IMR-90 (cell line): ENCODE results near the gene LILRA6. TPM values are rescaled to one million over a fixed set of nuclear protein-coding genes. Genes with fewer than 3 reads are reported as not detected.

Experiments
- ATAC-seq: fragments of 200-7000 bp; cut with Tn5 transposase; 2 replicates; pipeline ENCODE4 v1.9.1; 2020; ENCODE audit warnings: low read depth, mild to moderate bottlenecking, moderate library complexity
- BruUV-seq: library from RNA; stranded (reverse); fragments of 400-500 nt; replicated peaks from 2 replicates; lab custom pipeline; 2021; lab: Mats Ljungman, UMichigan
- CTCF ChIA-PET: fragments of 300-600 bp; formaldehyde crosslinking; extraction: SDS; loops from one replicate; lab custom pipeline; 2021; ENCODE audit warnings: antibody characterized with exemption; lab: Yijun Ruan, JAX
- POLR2A ChIA-PET: fragments of 300-600 bp; sonication (Branson Sonifier 250); formaldehyde crosslinking; loops from one replicate; lab custom pipeline; 2022; ENCODE audit warnings: antibody characterized with exemption; ENCODE audit not compliant: unreplicated experiment; lab: Charles Lee
- DNase-seq: peaks from one replicate; pipeline ENCODE4 v3.0.0; 2013
- H2AFZ ChIP-seq: replicated peaks from 2 replicates; pipeline ENCODE3; 2013; ENCODE audit warnings: low read length, mild to moderate bottlenecking; ENCODE audit not compliant: poor library complexity
- H2AK5ac ChIP-seq: 2 replicates; pipeline ENCODE4 v1.6.1; 2013; ENCODE audit warnings: low read depth, low read length, inconsistent platforms
- H2AK9ac ChIP-seq: replicated peaks from 2 replicates; pipeline ENCODE3; 2013; ENCODE audit warnings: mild to moderate bottlenecking, low read depth, low read length, moderate library complexity; ENCODE audit not compliant: poor library complexity
- H2BK120ac ChIP-seq: 2 replicates; pipeline ENCODE4 v1.6.1; 2013; ENCODE audit warnings: low read depth, low read length, inconsistent platforms
- H2BK15ac ChIP-seq: 3 replicates; pipeline ENCODE4 v1.6.1; 2013; ENCODE audit warnings: low read depth, low read length, inconsistent platforms
- H2BK20ac ChIP-seq: 2 replicates; pipeline ENCODE4 v1.6.1; 2013; ENCODE audit warnings: low read depth, mild to moderate bottlenecking, inconsistent platforms, low read length, moderate library complexity
- H2BK5ac ChIP-seq: 2 replicates; pipeline ENCODE4 v1.6.1; 2013; ENCODE audit warnings: mild to moderate bottlenecking, low read depth, low read length, inconsistent platforms; ENCODE audit not compliant: poor library complexity, severe bottlenecking
- H3K14ac ChIP-seq: replicated peaks from 2 replicates; pipeline ENCODE4 v1.6.1; 2013; ENCODE audit warnings: low read depth, low read length, inconsistent platforms
- H3K18ac ChIP-seq: 2 replicates; pipeline ENCODE4 v1.6.1; 2013; ENCODE audit warnings: low read depth, low read length, control low read depth
- H3K23ac ChIP-seq: 2 replicates; pipeline ENCODE4 v1.6.1; 2013; ENCODE audit warnings: low read depth, low read length, inconsistent platforms
- H3K27ac ChIP-seq: 2 replicates; pipeline ENCODE4 v1.5.1; 2013; ENCODE audit warnings: mild to moderate bottlenecking, control low read depth, low read length; ENCODE audit not compliant: insufficient read depth
- H3K27me3 ChIP-seq: 2 replicates; pipeline ENCODE4 v1.6.1; 2013; ENCODE audit warnings: low read length; ENCODE audit not compliant: control insufficient read depth, insufficient read depth
- H3K36me3 ChIP-seq: 2 replicates; pipeline ENCODE4 v1.6.1; 2013; ENCODE audit warnings: low read length, mixed read lengths; ENCODE audit not compliant: control insufficient read depth, insufficient read depth
- H3K4ac ChIP-seq: 2 replicates; pipeline ENCODE4 v1.6.1; 2013; ENCODE audit warnings: low read depth, low read length, inconsistent platforms
- H3K4me1 ChIP-seq: 2 replicates; pipeline ENCODE4 v1.6.1; 2013; ENCODE audit warnings: low read length, mixed read lengths; ENCODE audit not compliant: control insufficient read depth, insufficient read depth
- H3K4me2 ChIP-seq: 2 replicates; pipeline ENCODE4 v1.6.1; 2013; ENCODE audit warnings: low read depth, mild to moderate bottlenecking, control low read depth, low read length, moderate library complexity
- H3K4me3 ChIP-seq: 2 replicates; pipeline ENCODE4 v1.5.1; 2013; ENCODE audit warnings: low read depth, mild to moderate bottlenecking, control low read depth, low read length, moderate library complexity; ENCODE audit not compliant: insufficient read depth
- H3K56ac ChIP-seq: 2 replicates; pipeline ENCODE4 v1.6.1; 2013; ENCODE audit warnings: low read length, inconsistent platforms; ENCODE audit not compliant: insufficient read depth; ENCODE audit errors: extremely low read depth
- H3K79me1 ChIP-seq, 2 experiments: 2 replicates each; pipeline ENCODE4 v1.6.1; 2013; ENCODE audit warnings: low read length in 2 of 2, inconsistent platforms in 1 of 2, low read depth in 1 of 2
- H3K9ac ChIP-seq: 2 replicates; pipeline ENCODE4 v1.6.1; 2013; ENCODE audit warnings: low read depth, low read length, control low read depth
- H3K9me1 ChIP-seq: 2 replicates; pipeline ENCODE4 v1.6.1; 2013; ENCODE audit warnings: low read length, inconsistent platforms; ENCODE audit not compliant: insufficient read depth
- H3K9me3 ChIP-seq: 2 replicates; pipeline ENCODE4 v1.6.1; 2013; ENCODE audit warnings: low read length; ENCODE audit not compliant: control insufficient read depth, insufficient read depth
- H4K20me1 ChIP-seq: 2 replicates; pipeline ENCODE4 v1.6.1; 2013; ENCODE audit warnings: low read length, inconsistent platforms; ENCODE audit not compliant: insufficient read depth
- H4K5ac ChIP-seq: 2 replicates; pipeline ENCODE4 v1.6.1; 2013; ENCODE audit warnings: mild to moderate bottlenecking, low read depth, low read length, control low read depth
- H4K8ac ChIP-seq, 2 experiments: 2 replicates each; pipeline ENCODE4 v1.6.1; 2013; ENCODE audit warnings: low read depth in 2 of 2, low read length in 2 of 2, control low read depth in 1 of 2, inconsistent platforms in 1 of 2
- H4K91ac ChIP-seq: 2 replicates; pipeline ENCODE4 v1.6.1; 2013; ENCODE audit warnings: low read depth, low read length, inconsistent platforms; ENCODE audit not compliant: insufficient read depth
- BHLHE40 ChIP-seq: fragments of 150-350 bp; IDR thresholded peaks from 2 replicates; pipeline ENCODE4 v1.6.1; 2016; ENCODE audit warnings: mild to moderate bottlenecking, low read depth, low read length
- CEBPB ChIP-seq: IDR thresholded peaks from 2 replicates; pipeline ENCODE4 v1.6.1; 2012; ENCODE audit warnings: low read depth, low read length, improper control_type of control experiment
- CTCF ChIP-seq: conservative IDR thresholded peaks from 2 replicates; pipeline ENCODE4 v1.5.1; 2012; ENCODE audit warnings: mild to moderate bottlenecking, low read depth, low read length, improper control_type of control experiment
- FOS ChIP-seq: fragments of 150-350 bp; IDR thresholded peaks from 2 replicates; pipeline ENCODE4 v1.6.1; 2016; ENCODE audit warnings: low read depth, low read length
- MAFK ChIP-seq: IDR thresholded peaks from 2 replicates; pipeline ENCODE4 v1.6.1; 2012; ENCODE audit warnings: low read depth, low read length, improper control_type of control experiment
- MAZ ChIP-seq: IDR thresholded peaks from 2 replicates; pipeline ENCODE4 v1.6.1; 2012; ENCODE audit warnings: low read depth, mild to moderate bottlenecking, low read length, improper control_type of control experiment, moderate library complexity, borderline replicate concordance
- MXI1 ChIP-seq: IDR thresholded peaks from 2 replicates; pipeline ENCODE4 v1.6.1; 2012; ENCODE audit warnings: low read depth, mild to moderate bottlenecking, low read length, moderate library complexity, borderline replicate concordance
- NFE2L2 ChIP-seq: fragments of 150-350 bp; IDR thresholded peaks from 2 replicates; pipeline ENCODE4 v1.6.1; 2016; ENCODE audit warnings: low read depth, mild to moderate bottlenecking, low read length
- POLR2A ChIP-seq: IDR thresholded peaks from 2 replicates; pipeline ENCODE4 v1.6.1; 2012; ENCODE audit warnings: mild to moderate bottlenecking, low read depth, low read length
- RAD21 ChIP-seq: IDR thresholded peaks from 2 replicates; pipeline ENCODE4 v1.6.1; 2012; ENCODE audit warnings: low read length, improper control_type of control experiment
- RCOR1 ChIP-seq: IDR thresholded peaks from 2 replicates; pipeline ENCODE4 v1.6.1; 2012; ENCODE audit warnings: mild to moderate bottlenecking, low read length, improper control_type of control experiment; ENCODE audit not compliant: insufficient replicate concordance
- RFX5 ChIP-seq: IDR thresholded peaks from 2 replicates; pipeline ENCODE4 v1.8.0; 2012; ENCODE audit warnings: low read depth, mild to moderate bottlenecking, low read length, moderate library complexity
- SMC3 ChIP-seq: fragments of 150-350 bp; IDR thresholded peaks from 2 replicates; pipeline ENCODE4 v1.6.1; 2016; ENCODE audit warnings: low read depth, mild to moderate bottlenecking, antibody characterized with exemption, low read length, moderate library complexity
- USF2 ChIP-seq: fragments of 150-350 bp; IDR thresholded peaks from 2 replicates; pipeline ENCODE4 v1.6.1; 2017; ENCODE audit warnings: mild to moderate bottlenecking, antibody characterized with exemption, low read length, low read depth
- WGBS, 2 experiments: methylation state at CpG; one replicate each; pipeline versions ENCODE4 v1.1.5 to v1.1.7; 2013; ENCODE audit warnings: missing lambda C conversion rate in 2 of 2; ENCODE audit not compliant: insufficient read length in 1 of 2; ENCODE audit errors: extremely low coverage in 2 of 2; 5-methylcytosine and 5-hydroxymethylcytosine counted together
- dilution Hi-C: fragments of 300-500 bp; cut with HindIII; formaldehyde crosslinking; loops from one replicate; pipeline ENCODE4 v1.14.3; 2018; ENCODE audit warnings: low sequenced_read_pairs; ENCODE audit not compliant: unreplicated experiment
- in situ Hi-C: fragments of 300-500 bp; cut with MboI; formaldehyde crosslinking; loops from 3 replicates; pipeline ENCODE4 v1.14.3; 2019; ENCODE audit warnings: low sequenced_read_pairs, inconsistent platforms, mixed read lengths
- intact Hi-C: fragments of 100-400 bp; cut with micrococcal nuclease; formaldehyde crosslinking; loops from 2 replicates; pipeline ENCODE4 v1.10.0; 2022
- polyA plus RNA-seq, 3 experiments: library from polyadenylated mRNA; depleted of rRNA; stranded (reverse); fragments of >200 nt; gene quantifications; 2 replicates each; pipeline ENCODE4 v1.2.3, GENCODE V29; 2012; ENCODE audit warnings: low replicate concordance in 1 of 3
- total RNA-seq: library from RNA; depleted of rRNA; stranded (reverse); fragments of >200 nt; gene quantifications from 2 replicates; pipeline ENCODE4 v1.2.3, GENCODE V29; 2012

The LILRA6 gene
- total and polyA plus RNA-seq, 2 of the 4 experiments (the other 2 are of a cell fraction), result not detected

DNA sequence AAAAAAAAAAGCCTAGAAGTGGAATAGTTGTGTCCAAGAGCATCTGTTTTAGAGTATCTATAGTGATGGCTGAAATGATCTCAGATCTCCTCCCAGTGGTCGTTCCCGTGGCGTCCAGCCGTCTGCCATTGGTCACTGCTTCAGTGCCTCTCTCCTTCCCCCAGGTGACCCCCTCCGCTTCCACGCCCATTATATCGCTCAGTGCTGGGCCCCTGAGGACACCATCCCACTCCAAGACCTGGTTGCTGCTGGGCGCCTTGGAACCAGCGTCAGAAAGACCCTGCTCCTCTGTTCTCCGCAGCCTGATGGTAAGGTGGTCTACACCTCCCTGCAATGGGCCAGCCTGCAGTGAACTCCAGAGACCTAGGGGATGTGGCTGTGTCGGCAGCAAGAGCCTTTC lies 49.6 kb downstream of the LILRA6 start:
- Histone ChIP-seq H4K91ac (no peak overlapping the region), H4K5ac (no peak overlapping the region), H2AK5ac (no peak overlapping the region; the same call in 1 of the 2 replicates), H3K23ac (no peak overlapping the region), H3K56ac (no peak overlapping the region), H3K9me3 (no peaks in the 10 kb centered on the region), H3K27me3 (no peaks in the 10 kb centered on the region), H2AFZ (no peak overlapping the region), H2BK5ac (no peak overlapping the region), H3K9ac (no peak overlapping the region), H2AK9ac (no peak overlapping the region), H3K36me3 (peaks cover 5% of the 10 kb centered on the region; the same call in 1 of the 2 replicates), H4K8ac (no peak overlapping the region), H4K20me1 (peaks cover 16% of the 10 kb centered on the region), H3K4me3 (no peak overlapping the region), H2BK120ac (no peak overlapping the region), H3K4me2 (no peak overlapping the region), H3K9me1 (no peaks in the 10 kb centered on the region), H3K4ac (no peak overlapping the region), H3K4me1 (peaks cover 5% of the 10 kb centered on the region), H3K79me1 (peaks cover 16 to 31% of the 10 kb centered on the region in 2 experiments), H3K27ac (no peak overlapping the region), H3K18ac (no peak overlapping the region), H3K14ac (no peak overlapping the region), H2BK20ac (no peak overlapping the region), H2BK15ac (no peak overlapping the region)
- ChIA-PET POLR2A (no interaction called here), CTCF (no interaction called here)
- DNase-seq (no peak), ATAC-seq (no peak)
- in situ Hi-C loops (no loop called here), dilution Hi-C loops (no loop called here), intact Hi-C loops (no loop called here)
- no TSS peak for BruUV-seq
- TF ChIP-seq FOS, result no peak
- TF ChIP-seq RAD21, result no peak
- TF ChIP-seq RFX5, result no peak
- no peak for TF ChIP-seq RCOR1
- TF ChIP-seq POLR2A, result no peak
- no peak for TF ChIP-seq CEBPB
- no peak for TF ChIP-seq MXI1
- no peak for TF ChIP-seq SMC3
- no peak for TF ChIP-seq NFE2L2
- no peak for TF ChIP-seq USF2
- TF ChIP-seq BHLHE40, result no peak
- no peak for TF ChIP-seq MAFK
- TF ChIP-seq MAZ, result no peak
- no peak for TF ChIP-seq CTCF
- WGBS, 2 experiments, result no CpG with 5 or more reads among the region's 11 CpGs
